GM19043 (cell line): ENCODE measurements around the gene AMHR2.
A peak's percentile ranks its signal among the peaks of the same experiment; 100 is the strongest.
"Not testable (repeated sequence)": the region's sequence is repeated elsewhere in the genome, so short reads cannot be mapped to it uniquely, and the experiment has no call there.

Experiments
- ATAC-seq: cut with Tn5 transposase; IDR thresholded peaks from one replicate; pipeline ENCODE4 v1.9.1; 2021; ENCODE audit warnings: low read depth; ENCODE audit not compliant: unreplicated experiment

The AMHR2 gene

GRCh38 chr12:53423597-53423996, at the start of gene AMHR2:
AMHR2 (plus strand) TSS chr12:53423855; CDS start chr12:53423935, 80 bp downstream.
- ATAC-seq = no peak

- not testable (repeated sequence) for ATAC-seq
Observed at GRCh38 chr12:53374277-53374676, 49.4 kb upstream of the AMHR2 start.

- ATAC-seq = no peak
Observed at GRCh38 chr12:53376747-53377146, 46.9 kb upstream of the AMHR2 start.

GRCh38 chr12:53378222-53378621, 45.4 kb upstream of the AMHR2 start:
- no peak for ATAC-seq

- ATAC-seq = no peak
Observed at GRCh38 chr12:53378724-53379388, 44.8 kb upstream of the AMHR2 start.

GRCh38 chr12:53379389-53380103, 44.1 kb upstream of the AMHR2 start:
- peak; percentile 60 for ATAC-seq

GRCh38 chr12:53380104-53380793, 43.4 kb upstream of the AMHR2 start, which contains the start of gene SP1:
SP1 (plus strand) TSS chr12:53380176; CDS start chr12:53380292, 116 bp downstream.
- peak; percentile 42 for ATAC-seq

GRCh38 chr12:53380794-53381730, 42.6 kb upstream of the AMHR2 start:
- no peak for ATAC-seq

- ATAC-seq = no peak
Observed at GRCh38 chr12:53381731-53382630, 41.7 kb upstream of the AMHR2 start.

GRCh38 chr12:53383258-53383657, 40.4 kb upstream of the AMHR2 start:
- no peak for ATAC-seq

GRCh38 chr12:53386381-53386780, 37.3 kb upstream of the AMHR2 start:
- not testable (repeated sequence) for ATAC-seq

- ATAC-seq = no peak
Observed at GRCh38 chr12:53388932-53389331, 34.7 kb upstream of the AMHR2 start.

- no peak for ATAC-seq
Observed at GRCh38 chr12:53389702-53390101, 34.0 kb upstream of the AMHR2 start.

GRCh38 chr12:53391724-53392123, 31.9 kb upstream of the AMHR2 start:
- ATAC-seq = no peak

- no peak for ATAC-seq
Observed at GRCh38 chr12:53399896-53400295, 23.8 kb upstream of the AMHR2 start.

GRCh38 chr12:53402351-53402750, 21.3 kb upstream of the AMHR2 start:
- not testable (repeated sequence) for ATAC-seq

- no peak for ATAC-seq
Observed at GRCh38 chr12:53402871-53403270, 20.8 kb upstream of the AMHR2 start.

- no peak for ATAC-seq
Observed at GRCh38 chr12:53410951-53411350, 12.7 kb upstream of the AMHR2 start.

GRCh38 chr12:53413485-53414204, 10.0 kb upstream of the AMHR2 start:
- no peak for ATAC-seq
